A549 (cell line): Measurements from ENCODE around the gene LYST. TPM values are rescaled to one million over a fixed set of nuclear protein-coding genes. Genes with fewer than 3 reads are reported as not detected.
"Not testable (repeated sequence)": the region's sequence is repeated elsewhere in the genome, so short reads cannot be mapped to it uniquely, and the experiment has no call there.

Source experiments
- ATAC-seq, 2 experiments: fragments of 200-7000 bp in 1 of 2; fragments of >200 bp in 1 of 2; cut with Nextera tagmentation in 1 of 2; cut with Tn5 transposase in 1 of 2; 3 replicates each; pipeline versions ENCODE4 v1.8.0 to v1.9.1; 2018 to 2020; ENCODE audit warnings: mild to moderate bottlenecking in 1 of 2, moderate library complexity in 1 of 2
- CTCF ChIA-PET: fragments of 300-600 bp; sonication (Branson Sonifier 250); formaldehyde crosslinking; extraction: SDS; loops from one replicate; lab custom pipeline; 2021; ENCODE audit warnings: antibody characterized with exemption, inconsistent platforms; lab: Yijun Ruan, JAX
- POLR2A ChIA-PET: fragments of 350-600 bp; formaldehyde crosslinking; extraction: SDS; loops from one replicate; lab custom pipeline; 2021; ENCODE audit warnings: antibody characterized with exemption, inconsistent platforms; lab: Yijun Ruan, JAX
- DNase-seq, 2 experiments: peaks; one replicate each; pipeline versions ENCODE4 v3.0.0 to v3.0.0-alpha.2; 2011 to 2016; ENCODE audit warnings: low read depth in 1 of 2, low spot score in 1 of 2
- FAIRE-seq: peaks from 2 replicates; lab custom pipeline; 2011; peaks lifted over from hg19 to GRCh38; lab: Jason Lieb, UNC
- H3K27ac ChIP-seq, 2 experiments: fragments of >200 bp; sonication (Bioruptor Twin); formaldehyde crosslinking; 3 replicates each; pipeline ENCODE4 v1.5.1; 2016 to 2017
- H3K4me1 ChIP-seq: fragments of >200 bp; sonication (Bioruptor Twin); formaldehyde crosslinking; 3 replicates; pipeline ENCODE4 v1.6.1; 2016
- H3K4me2 ChIP-seq: fragments of >200 bp; sonication (Bioruptor Twin); formaldehyde crosslinking; 3 replicates; pipeline ENCODE4 v1.6.1; 2016
- H3K4me3 ChIP-seq: fragments of >200 bp; sonication (Bioruptor Twin); formaldehyde crosslinking; 3 replicates; pipeline ENCODE4 v1.5.1; 2016
- H3K9me3 ChIP-seq: fragments of >200 bp; sonication (Bioruptor Twin); formaldehyde crosslinking; 3 replicates; pipeline ENCODE4 v1.6.1; 2016
- BCL3 ChIP-seq: fragments of >200 bp; sonication (Bioruptor Twin); formaldehyde crosslinking; IDR thresholded peaks from 3 replicates; pipeline ENCODE4 v1.6.1; 2016
- CBX2 ChIP-seq: fragments of 200-600 bp; sonication (generic); IDR thresholded peaks from 2 replicates; pipeline ENCODE4 v1.6.1; 2016; ENCODE audit warnings: low read depth, mild to moderate bottlenecking, borderline replicate concordance
- CEBPB ChIP-seq, 2 experiments: fragments of >200 bp in 1 of 2; sonication (Bioruptor Twin) in 1 of 2; formaldehyde crosslinking in 1 of 2; IDR thresholded peaks; 2 replicates each; pipeline ENCODE4 v1.6.1; 2012 to 2016
- EHF ChIP-seq: fragments of 250-450 bp; sonication (Bioruptor Pico); IDR thresholded peaks from 2 replicates; pipeline ENCODE4 v1.5.0; 2020; ENCODE audit warnings: mild to moderate bottlenecking
- HEYL ChIP-seq: fragments of 250-450 bp; sonication (Bioruptor Pico); IDR thresholded peaks from 2 replicates; pipeline ENCODE4 v1.8.0; 2021; ENCODE audit warnings: mild to moderate bottlenecking, moderate library complexity
- KDM1A ChIP-seq: fragments of 200-600 bp; sonication (generic); IDR thresholded peaks from 2 replicates; pipeline ENCODE4 v1.6.1; 2016; ENCODE audit warnings: low read depth, mild to moderate bottlenecking
- NFE2L2 ChIP-seq: fragments of 150-350 bp; conservative IDR thresholded peaks from 2 replicates; pipeline ENCODE4 v1.6.1; 2014; ENCODE audit warnings: low read length
- PBX3 ChIP-seq: IDR thresholded peaks from 2 replicates; pipeline ENCODE4 v1.6.1; 2012
- PHF8 ChIP-seq: fragments of 200-600 bp; sonication (generic); IDR thresholded peaks from 2 replicates; pipeline ENCODE4 v1.6.1; 2016; ENCODE audit warnings: low read depth, mild to moderate bottlenecking, antibody characterized with exemption, moderate library complexity, borderline replicate concordance
- POLR2A ChIP-seq: IDR thresholded peaks from 2 replicates; pipeline ENCODE4 v1.6.1; 2012; ENCODE audit warnings: mild to moderate bottlenecking, low read length
- POLR2AphosphoS2 ChIP-seq: conservative IDR thresholded peaks from 2 replicates; pipeline ENCODE4 v1.6.1; 2012; ENCODE audit warnings: low read length, improper control_type of control experiment, inconsistent platforms
- RCOR1 ChIP-seq: fragments of 150-350 bp; IDR thresholded peaks from 2 replicates; pipeline ENCODE4 v1.6.1; 2014; ENCODE audit warnings: antibody characterized with exemption, low read length, low read depth
- SREBF2 ChIP-seq: fragments of 450-650 bp; IDR thresholded peaks from 2 replicates; pipeline ENCODE4 v1.6.1; 2014; ENCODE audit warnings: mild to moderate bottlenecking, moderate library complexity
- TP53 ChIP-seq: fragments of 250-450 bp; sonication (Bioruptor Pico); IDR thresholded peaks from 2 replicates; pipeline ENCODE4 v1.5.0; 2021; ENCODE audit warnings: mild to moderate bottlenecking, moderate library complexity
- USF2 ChIP-seq: fragments of 450-650 bp; IDR thresholded peaks from 2 replicates; pipeline ENCODE4 v1.6.1; 2014; ENCODE audit warnings: antibody characterized with exemption
- ZSCAN20 ChIP-seq: fragments of 250-450 bp; sonication (Bioruptor Pico); IDR thresholded peaks from 2 replicates; pipeline ENCODE4 v1.8.0; 2022; ENCODE audit warnings: mild to moderate bottlenecking, moderate library complexity
- WGBS: methylation state at CpG from one replicate; pipeline ENCODE4 v1.1.6; 2017; ENCODE audit errors: missing lambda C conversion rate; 5-methylcytosine and 5-hydroxymethylcytosine counted together
- polyA plus RNA-seq, 4 experiments: library from polyadenylated mRNA; depleted of rRNA in 3 of 4; stranded (reverse); fragments of >200 nt; fragmentation: RNase III in 1 of 4; extraction: RNeasy Plus Mini Kit Qiagen cat#74134 plus additional on column Dnase treatment in 1 of 4; gene quantifications; 2 replicates in 3 of 4; 3 replicates in 1 of 4; pipeline ENCODE4 v1.2.3, GENCODE V29; 2011 to 2017
- TF ChIP-seq, protein P1 (sequence below): IDR thresholded peaks from 2 replicates; pipeline ENCODE4 v1.6.1; 2012

The LYST gene
- polyA plus RNA-seq, 2 of the 4 experiments (the other 2 are of a cell fraction), result 2.5 to 9.4 TPM

GRCh38 chr1:235790123-235790522 is 76.6 kb downstream of the LYST start:
- H3K9me3 ChIP-seq, result no peaks in the 10 kb centered on the region
- FAIRE-seq (no peak), ATAC-seq (no peak), DNase-seq (no peak)
- POLR2A ChIA-PET, result interaction anchor here (0.6 kb wide), 1 partner anchor 646 kb away, joined by 4 read pairs; no protein-coding TSS in a partner anchor
- CTCF ChIA-PET, result interaction anchor here (0.8 to 4.4 kb wide), 4 partner anchors 9 to 286 kb away, joined by 4 to 18 read pairs (median 5); partner anchors contain the start of genes B3GALNT2 and LYST
- peaks cover 4% of the 10 kb centered on the region; the same call in 1 of the 3 replicates for H3K4me1 ChIP-seq
- H3K27ac ChIP-seq, result no peak overlapping the region
- no peak overlapping the region for H3K4me2 ChIP-seq
- H3K4me3 ChIP-seq, result no peak overlapping the region
- no peak for TF ChIP-seq HEYL (CRISPR knock-in tag)
- no peak for TF ChIP-seq TP53 (CRISPR knock-in tag)
- no peak for TF ChIP-seq USF2
- no peak for TF ChIP-seq PHF8
- no peak for TF ChIP-seq RCOR1
- TF ChIP-seq CEBPB (IDR thresholded peaks at IDR 0.05), result no peak
- TF ChIP-seq ZSCAN20 (CRISPR knock-in tag), result no peak
- no peak for TF ChIP-seq SREBF2
- TF ChIP-seq BCL3, result no peak
- TF ChIP-seq NFE2L2, result no peak
- no peak for TF ChIP-seq CBX2
- TF ChIP-seq POLR2A, result no peak
- no peak for TF ChIP-seq POLR2AphosphoS2
- no peak for TF ChIP-seq KDM1A

DNA sequence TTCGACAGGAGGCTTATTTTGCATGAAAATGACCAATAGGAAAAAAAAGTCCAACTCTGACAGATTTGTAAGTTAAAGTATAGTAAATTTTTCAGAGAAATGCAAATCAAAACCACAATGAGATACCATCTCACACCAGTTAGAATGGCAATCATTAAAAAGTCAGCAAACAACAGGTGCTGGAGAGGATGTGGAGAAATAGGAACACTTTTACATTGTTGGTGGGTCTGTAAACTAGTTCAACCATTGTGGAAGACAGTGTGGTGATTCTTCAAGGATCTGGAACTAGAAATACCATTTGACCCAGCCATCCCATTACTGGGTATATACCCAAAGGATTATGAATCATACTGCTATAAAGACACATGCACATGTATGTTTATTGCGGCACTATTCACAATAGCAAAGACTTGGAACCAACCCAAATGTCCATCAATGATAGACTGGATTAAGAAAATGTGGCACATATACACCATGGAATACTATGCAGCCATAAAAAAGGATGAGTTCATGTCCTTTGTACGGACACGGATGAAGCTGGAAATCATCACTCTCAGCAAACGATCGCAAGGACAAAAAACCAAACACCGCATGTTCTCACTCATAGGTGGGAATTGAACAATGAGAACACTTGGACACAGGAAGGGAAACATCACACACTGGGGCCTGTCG is 80.3 kb downstream of the LYST start:
- H3K4me3 ChIP-seq, ATAC-seq, FAIRE-seq, DNase-seq, H3K27ac ChIP-seq, H3K4me2 ChIP-seq, H3K9me3 ChIP-seq, H3K4me1 ChIP-seq, POLR2A ChIA-PET: not testable (repeated sequence)
- CTCF ChIA-PET, result interaction anchor here (4.4 kb wide), 1 partner anchor 185 kb away, joined by 18 read pairs; no protein-coding TSS in a partner anchor
- WGBS, result 87% methylated on average over 7 of the region's 8 CpGs

DNA sequence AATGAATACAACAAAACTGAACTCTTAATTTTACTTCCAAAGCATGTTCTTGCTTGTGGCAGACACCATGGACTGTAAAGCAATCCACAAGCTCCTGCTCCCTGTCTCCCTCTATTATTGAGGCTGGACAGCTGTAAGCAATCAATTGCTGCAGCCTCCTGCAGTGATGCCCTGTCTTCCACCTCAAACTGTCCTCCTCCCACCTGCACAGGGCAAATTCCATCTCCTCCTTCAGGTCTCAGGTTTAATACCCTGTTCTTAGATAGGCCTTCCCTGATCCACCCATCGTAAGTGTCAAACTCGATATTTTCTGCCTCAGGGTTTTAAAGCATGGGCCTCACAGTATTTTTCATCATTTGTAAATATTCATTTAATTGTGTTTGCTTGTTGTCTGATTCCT is 81.8 kb downstream of the LYST start:
- Histone ChIP-seq H3K9me3 (no peaks in the 10 kb centered on the region), H3K4me2 (no peak overlapping the region), H3K27ac (no peak overlapping the region), H3K4me1 (0 out of 3 replicates have a peak, but pooled peaks cover 5% of the 10 kb centered on the region), H3K4me3 (no peak overlapping the region)
- no peak for TF ChIP-seq EHF
- no peak for TF ChIP-seq PBX3
- TF ChIP-seq, protein P1, sequence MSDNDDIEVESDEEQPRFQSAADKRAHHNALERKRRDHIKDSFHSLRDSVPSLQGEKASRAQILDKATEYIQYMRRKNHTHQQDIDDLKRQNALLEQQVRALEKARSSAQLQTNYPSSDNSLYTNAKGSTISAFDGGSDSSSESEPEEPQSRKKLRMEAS, result no peak
- 90% methylated on average over 2 of the region's 2 CpGs for WGBS
- CTCF ChIA-PET, result interaction anchor here (0.6 to 4.8 kb wide), 11 partner anchors 12 to 626 kb away, joined by 3 to 59 read pairs (median 9); partner anchors contain the start of gene B3GALNT2
- FAIRE-seq (no peak), DNase-seq (no peak), ATAC-seq (no peak)
- POLR2A ChIA-PET, result no interaction called here
